H9 (cell line): ENCODE measurements around the gene GABRD. TPM values are rescaled to one million over a fixed set of nuclear protein-coding genes. Genes with fewer than 3 reads are reported as not detected.
A peak's percentile ranks its signal among the peaks of the same experiment; 100 is the strongest.

Experiments used
- DNase-seq: peaks from one replicate; pipeline ENCODE4 v3.0.0-alpha.2; 2017
- H2AFZ ChIP-seq: one replicate; pipeline ENCODE4 v1.6.1; 2013; ENCODE audit warnings: mild to moderate bottlenecking, low read length, control low read depth, moderate library complexity
- H2AK5ac ChIP-seq: 2 replicates; pipeline ENCODE4 v1.6.1; 2013; ENCODE audit warnings: low read length, control low read depth, mixed read lengths; ENCODE audit not compliant: insufficient read length
- H2BK120ac ChIP-seq: one replicate; pipeline ENCODE4 v1.6.1; 2013; ENCODE audit warnings: low read depth, mild to moderate bottlenecking, low read length, control low read depth, inconsistent platforms; ENCODE audit not compliant: poor library complexity, severe bottlenecking
- H2BK12ac ChIP-seq: 2 replicates; pipeline ENCODE4 v1.6.1; 2013; ENCODE audit warnings: low read length, control low read depth, mixed read lengths, low read depth; ENCODE audit not compliant: insufficient read length
- H2BK15ac ChIP-seq: 2 replicates; pipeline ENCODE4 v1.6.1; 2013; ENCODE audit warnings: low read depth, low read length, control low read depth
- H2BK20ac ChIP-seq: one replicate; pipeline ENCODE4 v1.6.1; 2013; ENCODE audit warnings: low read depth, mild to moderate bottlenecking, low read length, control low read depth, inconsistent platforms; ENCODE audit not compliant: poor library complexity, severe bottlenecking
- H2BK5ac ChIP-seq: 2 replicates; pipeline ENCODE4 v1.6.1; 2013; ENCODE audit warnings: low read length, control low read depth, mixed read lengths; ENCODE audit not compliant: insufficient read length
- H3K14ac ChIP-seq: 2 replicates; pipeline ENCODE4 v1.6.1; 2013; ENCODE audit warnings: low read length, control low read depth; ENCODE audit not compliant: insufficient read depth
- H3K18ac ChIP-seq: 2 replicates; pipeline ENCODE4 v1.6.1; 2013; ENCODE audit warnings: low read depth, mild to moderate bottlenecking, mixed read lengths, low read length, control low read depth; ENCODE audit not compliant: insufficient read length
- H3K23ac ChIP-seq: 2 replicates; pipeline ENCODE4 v1.6.1; 2013; ENCODE audit warnings: low read length, control low read depth, mixed read lengths, low read depth; ENCODE audit not compliant: insufficient read length
- H3K23me2 ChIP-seq: 2 replicates; pipeline ENCODE4 v1.6.1; 2013; ENCODE audit warnings: low read depth, mild to moderate bottlenecking, mixed read lengths, low read length, control low read depth; ENCODE audit not compliant: insufficient read length, poor library complexity, severe bottlenecking
- H3K27ac ChIP-seq: 2 replicates; pipeline ENCODE4 v1.5.1; 2013; ENCODE audit warnings: low read length, control low read depth, mixed read lengths, low read depth; ENCODE audit not compliant: insufficient read length
- H3K27me3 ChIP-seq: 2 replicates; pipeline ENCODE4 v1.6.1; 2013; ENCODE audit warnings: low read length, control low read depth, inconsistent platforms; ENCODE audit not compliant: insufficient read depth
- H3K4ac ChIP-seq: 2 replicates; pipeline ENCODE4 v1.6.1; 2013; ENCODE audit warnings: low read depth, mild to moderate bottlenecking, control low read depth, inconsistent platforms, low read length, moderate library complexity
- H3K4me1 ChIP-seq: 2 replicates; pipeline ENCODE4 v1.6.1; 2013; ENCODE audit warnings: low read length, control low read depth, inconsistent platforms; ENCODE audit not compliant: insufficient read depth
- H3K4me2 ChIP-seq: 2 replicates; pipeline ENCODE4 v1.6.1; 2013; ENCODE audit warnings: low read length, control low read depth, mixed read lengths; ENCODE audit not compliant: insufficient read length, insufficient read depth
- H3K56ac ChIP-seq: 2 replicates; pipeline ENCODE4 v1.6.1; 2013; ENCODE audit warnings: low read depth, mild to moderate bottlenecking, mixed read lengths, low read length, control low read depth; ENCODE audit not compliant: insufficient read length
- H3K79me1 ChIP-seq: 2 replicates; pipeline ENCODE4 v1.6.1; 2013; ENCODE audit warnings: low read depth, mild to moderate bottlenecking, moderate library complexity, low read length, control low read depth, inconsistent platforms; ENCODE audit not compliant: insufficient read depth, poor library complexity, severe bottlenecking
- H3K79me2 ChIP-seq: 2 replicates; pipeline ENCODE4 v1.6.1; 2013; ENCODE audit warnings: low read length, control low read depth, inconsistent platforms; ENCODE audit not compliant: insufficient read depth
- H3K9ac ChIP-seq: 2 replicates; pipeline ENCODE4 v1.6.1; 2013; ENCODE audit warnings: low read length, control low read depth, mixed read lengths; ENCODE audit not compliant: insufficient read length; ENCODE audit errors: extremely low read depth
- H3K9me3 ChIP-seq: one replicate; pipeline ENCODE4 v1.6.1; 2013; ENCODE audit warnings: low read depth, low read length, inconsistent platforms; ENCODE audit not compliant: control insufficient read depth
- H3T11ph ChIP-seq: one replicate; pipeline ENCODE4 v1.6.1; 2013; ENCODE audit warnings: mild to moderate bottlenecking, low read length, control low read depth, inconsistent platforms
- H4K20me1 ChIP-seq: one replicate; pipeline ENCODE4 v1.6.1; 2013; ENCODE audit not compliant: control insufficient read depth, insufficient read length, insufficient read depth
- H4K5ac ChIP-seq: 2 replicates; pipeline ENCODE4 v1.6.1; 2013; ENCODE audit warnings: low read depth, mild to moderate bottlenecking, mixed read lengths, low read length, control low read depth; ENCODE audit not compliant: insufficient read length
- H4K8ac ChIP-seq: replicated peaks from 2 replicates; pipeline ENCODE4 v1.6.1; 2013; ENCODE audit warnings: low read length, control low read depth, mixed read lengths, low read depth; ENCODE audit not compliant: insufficient read length
- H4K91ac ChIP-seq: 2 replicates; pipeline ENCODE4 v1.6.1; 2013; ENCODE audit warnings: low read depth, mild to moderate bottlenecking, moderate library complexity, mixed read lengths, low read length, control low read depth; ENCODE audit not compliant: insufficient read length
- H3K27ac Mint-ChIP-seq, 3 experiments: 2 replicates in 2 of 3; 3 replicates in 1 of 3; pipeline ENCODE4 v1.8.0; 2020 to 2021; ENCODE audit warnings: mixed read lengths in 3 of 3, mild to moderate bottlenecking in 1 of 3, moderate library complexity in 1 of 3
- H3K27me3 Mint-ChIP-seq: 2 replicates; pipeline ENCODE4 v1.8.0; 2021; ENCODE audit warnings: low read depth, mild to moderate bottlenecking, moderate library complexity, mixed read lengths
- H3K36me3 Mint-ChIP-seq, 3 experiments: 2 replicates in 2 of 3; 3 replicates in 1 of 3; pipeline ENCODE4 v1.8.0; 2020 to 2021; ENCODE audit warnings: low read depth in 3 of 3, mixed read lengths in 3 of 3; ENCODE audit not compliant: insufficient read depth in 1 of 3
- H3K4me1 Mint-ChIP-seq, 2 experiments: 2 replicates each; pipeline ENCODE4 v1.8.0; 2020; ENCODE audit warnings: mixed read lengths in 2 of 2
- H3K4me3 Mint-ChIP-seq, 2 experiments: 2 replicates in 1 of 2; 3 replicates in 1 of 2; pipeline ENCODE4 v1.8.0; 2020 to 2021; ENCODE audit warnings: mild to moderate bottlenecking in 2 of 2, mixed read lengths in 2 of 2, moderate library complexity in 1 of 2
- H3K9me3 Mint-ChIP-seq, 2 experiments: 2 replicates in 1 of 2; 3 replicates in 1 of 2; pipeline ENCODE4 v1.8.0; 2020; ENCODE audit warnings: mild to moderate bottlenecking in 2 of 2, mixed read lengths in 2 of 2, moderate library complexity in 1 of 2
- WGBS: extraction: QIAGEN DNeasy Blood & Tissue Kit; methylation state at CpG from one replicate; pipeline ENCODE4 v1.1.7; 2013; ENCODE audit warnings: missing lambda C conversion rate, low lambda C conversion rate, mixed read lengths; ENCODE audit not compliant: insufficient read length; ENCODE audit errors: extremely low coverage; 5-methylcytosine and 5-hydroxymethylcytosine counted together
- total RNA-seq: library from RNA; stranded (reverse); gene quantifications from 2 replicates; pipeline ENCODE4 v1.2.1, GENCODE V29; 2021
- TF ChIP-seq, protein P1 (sequence below): fragments of 200-600 bp; sonication (generic); conservative IDR thresholded peaks from 3 replicates; pipeline ENCODE4 v1.8.0; 2021; ENCODE audit warnings: antibody characterized with exemption, mild to moderate bottlenecking

Gene GABRD
- total RNA-seq, 1 experiment from 2014 or later: 0.59 TPM

DNA sequence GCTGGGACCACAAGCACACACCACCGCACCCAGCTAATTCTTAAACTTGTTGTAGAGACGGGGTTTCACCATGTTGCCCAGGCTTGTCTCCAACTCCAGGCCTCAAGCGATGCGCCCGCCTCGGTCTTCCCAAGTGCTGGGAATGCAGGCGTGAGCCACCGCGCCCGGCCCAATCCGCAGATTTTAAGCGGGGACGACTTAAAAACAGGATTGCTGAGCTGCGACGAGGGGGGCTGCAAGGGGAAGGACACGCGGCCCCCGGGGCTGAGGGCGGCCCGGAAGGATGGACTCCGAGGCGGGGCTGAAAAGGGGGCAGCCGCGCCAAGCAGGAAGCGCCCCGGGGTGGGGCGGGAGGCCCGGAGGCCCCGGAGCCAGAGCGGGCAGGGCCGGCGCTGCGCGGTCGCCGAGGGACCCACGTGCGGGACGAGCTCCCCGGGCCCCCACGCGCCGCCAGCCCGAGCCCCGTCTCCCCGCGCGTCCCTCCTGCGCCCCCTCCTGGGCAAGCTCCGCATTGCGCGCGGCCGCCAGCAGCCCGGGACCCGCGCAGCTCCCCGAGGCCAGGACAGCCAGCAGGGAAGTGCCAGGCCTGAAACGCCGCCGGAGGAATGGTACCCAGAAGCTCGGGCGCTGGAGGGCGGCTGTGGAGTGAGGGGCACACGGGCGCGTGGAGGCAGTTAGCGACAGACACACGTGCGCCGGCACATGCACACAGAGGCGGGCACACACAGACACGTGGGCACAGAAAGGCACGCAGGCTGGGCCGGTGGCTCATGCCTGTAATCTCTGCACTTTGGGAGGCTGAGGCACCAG, 25.6 kb downstream of the GABRD start:
- Mint-ChIP-seq H3K9me3 (peaks cover 0 to 3% of the 10 kb centered on the region in 2 experiments; a peak in 2 of 5 replicates), H3K4me1 (peaks cover 15 to 33% of the 10 kb centered on the region in 2 experiments), H3K4me3 (peak overlapping the region; percentile 17 to 55; a peak in 1 of 5 replicates), H3K27ac (no peak overlapping the region), H3K36me3 (no peaks in the 10 kb centered on the region; a peak in 2 of 7 replicates), H3K27me3 (peaks cover 20% of the 10 kb centered on the region)
- H4K20me1 ChIP-seq: no peaks in the 10 kb centered on the region
- H2BK5ac ChIP-seq: no peak overlapping the region
- H3K4me2 ChIP-seq: no peak overlapping the region
- H4K5ac ChIP-seq: no peak overlapping the region
- H4K8ac ChIP-seq: no peak overlapping the region
- peaks cover 3% of the 10 kb centered on the region for H3K23me2 ChIP-seq
- H3K18ac ChIP-seq: peak overlapping the region; percentile 20
- no peak overlapping the region for H3K14ac ChIP-seq
- H3K79me2 ChIP-seq: no peaks in the 10 kb centered on the region
- H2BK120ac ChIP-seq: no peak overlapping the region
- H3T11ph ChIP-seq: no peak overlapping the region
- no peak overlapping the region for H2BK20ac ChIP-seq
- TF ChIP-seq, protein P1, sequence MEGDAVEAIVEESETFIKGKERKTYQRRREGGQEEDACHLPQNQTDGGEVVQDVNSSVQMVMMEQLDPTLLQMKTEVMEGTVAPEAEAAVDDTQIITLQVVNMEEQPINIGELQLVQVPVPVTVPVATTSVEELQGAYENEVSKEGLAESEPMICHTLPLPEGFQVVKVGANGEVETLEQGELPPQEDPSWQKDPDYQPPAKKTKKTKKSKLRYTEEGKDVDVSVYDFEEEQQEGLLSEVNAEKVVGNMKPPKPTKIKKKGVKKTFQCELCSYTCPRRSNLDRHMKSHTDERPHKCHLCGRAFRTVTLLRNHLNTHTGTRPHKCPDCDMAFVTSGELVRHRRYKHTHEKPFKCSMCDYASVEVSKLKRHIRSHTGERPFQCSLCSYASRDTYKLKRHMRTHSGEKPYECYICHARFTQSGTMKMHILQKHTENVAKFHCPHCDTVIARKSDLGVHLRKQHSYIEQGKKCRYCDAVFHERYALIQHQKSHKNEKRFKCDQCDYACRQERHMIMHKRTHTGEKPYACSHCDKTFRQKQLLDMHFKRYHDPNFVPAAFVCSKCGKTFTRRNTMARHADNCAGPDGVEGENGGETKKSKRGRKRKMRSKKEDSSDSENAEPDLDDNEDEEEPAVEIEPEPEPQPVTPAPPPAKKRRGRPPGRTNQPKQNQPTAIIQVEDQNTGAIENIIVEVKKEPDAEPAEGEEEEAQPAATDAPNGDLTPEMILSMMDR: peak; percentile 81
- H3K79me1 ChIP-seq: no peaks in the 10 kb centered on the region
- no peaks in the 10 kb centered on the region for H3K9me3 ChIP-seq
- H3K27me3 ChIP-seq: no peaks in the 10 kb centered on the region
- no CpG with 5 or more reads among the region's 75 CpGs for WGBS
- no peak overlapping the region for H3K27ac ChIP-seq
- no peak overlapping the region for H3K9ac ChIP-seq
- no peaks in the 10 kb centered on the region for H3K4me1 ChIP-seq
- no peak overlapping the region for H4K91ac ChIP-seq
- no peak overlapping the region for H2AK5ac ChIP-seq
- no peak overlapping the region for H2BK12ac ChIP-seq
- no peak overlapping the region for H3K23ac ChIP-seq
- DNase-seq: peak; percentile 78
- no peak overlapping the region for H2BK15ac ChIP-seq
- H3K56ac ChIP-seq: no peak overlapping the region
- no peak overlapping the region for H3K4ac ChIP-seq
- H2AFZ ChIP-seq: no peak overlapping the region
